IMR-90 (cell line): ENCODE measurements around the gene DGKG. TPM values are rescaled to one million over a fixed set of nuclear protein-coding genes. Genes with fewer than 3 reads are reported as not detected.

Source experiments
- ATAC-seq: fragments of 200-7000 bp; cut with Tn5 transposase; 2 replicates; pipeline ENCODE4 v1.9.1; 2020; ENCODE audit warnings: low read depth, mild to moderate bottlenecking, moderate library complexity
- BruUV-seq: library from RNA; stranded (reverse); fragments of 400-500 nt; replicated peaks from 2 replicates; lab custom pipeline; 2021; lab: Mats Ljungman, UMichigan
- CTCF ChIA-PET: fragments of 300-600 bp; formaldehyde crosslinking; extraction: SDS; loops from one replicate; lab custom pipeline; 2021; ENCODE audit warnings: antibody characterized with exemption; lab: Yijun Ruan, JAX
- POLR2A ChIA-PET: fragments of 300-600 bp; sonication (Branson Sonifier 250); formaldehyde crosslinking; loops from one replicate; lab custom pipeline; 2022; ENCODE audit warnings: antibody characterized with exemption; ENCODE audit not compliant: unreplicated experiment; lab: Charles Lee
- DNase-seq: peaks from one replicate; pipeline ENCODE4 v3.0.0; 2013
- H2AFZ ChIP-seq: replicated peaks from 2 replicates; pipeline ENCODE3; 2013; ENCODE audit warnings: low read length, mild to moderate bottlenecking; ENCODE audit not compliant: poor library complexity
- H2AK5ac ChIP-seq: 2 replicates; pipeline ENCODE4 v1.6.1; 2013; ENCODE audit warnings: low read depth, low read length, inconsistent platforms
- H2AK9ac ChIP-seq: replicated peaks from 2 replicates; pipeline ENCODE3; 2013; ENCODE audit warnings: mild to moderate bottlenecking, low read depth, low read length, moderate library complexity; ENCODE audit not compliant: poor library complexity
- H2BK120ac ChIP-seq: 2 replicates; pipeline ENCODE4 v1.6.1; 2013; ENCODE audit warnings: low read depth, low read length, inconsistent platforms
- H2BK15ac ChIP-seq: 3 replicates; pipeline ENCODE4 v1.6.1; 2013; ENCODE audit warnings: low read depth, low read length, inconsistent platforms
- H2BK20ac ChIP-seq: 2 replicates; pipeline ENCODE4 v1.6.1; 2013; ENCODE audit warnings: low read depth, mild to moderate bottlenecking, inconsistent platforms, low read length, moderate library complexity
- H2BK5ac ChIP-seq: 2 replicates; pipeline ENCODE4 v1.6.1; 2013; ENCODE audit warnings: mild to moderate bottlenecking, low read depth, low read length, inconsistent platforms; ENCODE audit not compliant: poor library complexity, severe bottlenecking
- H3K14ac ChIP-seq: replicated peaks from 2 replicates; pipeline ENCODE4 v1.6.1; 2013; ENCODE audit warnings: low read depth, low read length, inconsistent platforms
- H3K18ac ChIP-seq: 2 replicates; pipeline ENCODE4 v1.6.1; 2013; ENCODE audit warnings: low read depth, low read length, control low read depth
- H3K23ac ChIP-seq: 2 replicates; pipeline ENCODE4 v1.6.1; 2013; ENCODE audit warnings: low read depth, low read length, inconsistent platforms
- H3K27ac ChIP-seq: 2 replicates; pipeline ENCODE4 v1.5.1; 2013; ENCODE audit warnings: mild to moderate bottlenecking, control low read depth, low read length; ENCODE audit not compliant: insufficient read depth
- H3K27me3 ChIP-seq: 2 replicates; pipeline ENCODE4 v1.6.1; 2013; ENCODE audit warnings: low read length; ENCODE audit not compliant: control insufficient read depth, insufficient read depth
- H3K36me3 ChIP-seq: 2 replicates; pipeline ENCODE4 v1.6.1; 2013; ENCODE audit warnings: low read length, mixed read lengths; ENCODE audit not compliant: control insufficient read depth, insufficient read depth
- H3K4ac ChIP-seq: 2 replicates; pipeline ENCODE4 v1.6.1; 2013; ENCODE audit warnings: low read depth, low read length, inconsistent platforms
- H3K4me1 ChIP-seq: 2 replicates; pipeline ENCODE4 v1.6.1; 2013; ENCODE audit warnings: low read length, mixed read lengths; ENCODE audit not compliant: control insufficient read depth, insufficient read depth
- H3K4me2 ChIP-seq: 2 replicates; pipeline ENCODE4 v1.6.1; 2013; ENCODE audit warnings: low read depth, mild to moderate bottlenecking, control low read depth, low read length, moderate library complexity
- H3K4me3 ChIP-seq: 2 replicates; pipeline ENCODE4 v1.5.1; 2013; ENCODE audit warnings: low read depth, mild to moderate bottlenecking, control low read depth, low read length, moderate library complexity; ENCODE audit not compliant: insufficient read depth
- H3K56ac ChIP-seq: 2 replicates; pipeline ENCODE4 v1.6.1; 2013; ENCODE audit warnings: low read length, inconsistent platforms; ENCODE audit not compliant: insufficient read depth; ENCODE audit errors: extremely low read depth
- H3K79me1 ChIP-seq, 2 experiments: 2 replicates each; pipeline ENCODE4 v1.6.1; 2013; ENCODE audit warnings: low read length in 2 of 2, inconsistent platforms in 1 of 2, low read depth in 1 of 2
- H3K9ac ChIP-seq: 2 replicates; pipeline ENCODE4 v1.6.1; 2013; ENCODE audit warnings: low read depth, low read length, control low read depth
- H3K9me1 ChIP-seq: 2 replicates; pipeline ENCODE4 v1.6.1; 2013; ENCODE audit warnings: low read length, inconsistent platforms; ENCODE audit not compliant: insufficient read depth
- H3K9me3 ChIP-seq: 2 replicates; pipeline ENCODE4 v1.6.1; 2013; ENCODE audit warnings: low read length; ENCODE audit not compliant: control insufficient read depth, insufficient read depth
- H4K20me1 ChIP-seq: 2 replicates; pipeline ENCODE4 v1.6.1; 2013; ENCODE audit warnings: low read length, inconsistent platforms; ENCODE audit not compliant: insufficient read depth
- H4K5ac ChIP-seq: 2 replicates; pipeline ENCODE4 v1.6.1; 2013; ENCODE audit warnings: mild to moderate bottlenecking, low read depth, low read length, control low read depth
- H4K8ac ChIP-seq, 2 experiments: 2 replicates each; pipeline ENCODE4 v1.6.1; 2013; ENCODE audit warnings: low read depth in 2 of 2, low read length in 2 of 2, control low read depth in 1 of 2, inconsistent platforms in 1 of 2
- H4K91ac ChIP-seq: 2 replicates; pipeline ENCODE4 v1.6.1; 2013; ENCODE audit warnings: low read depth, low read length, inconsistent platforms; ENCODE audit not compliant: insufficient read depth
- WGBS, 2 experiments: methylation state at CpG; one replicate each; pipeline versions ENCODE4 v1.1.5 to v1.1.7; 2013; ENCODE audit warnings: missing lambda C conversion rate in 2 of 2; ENCODE audit not compliant: insufficient read length in 1 of 2; ENCODE audit errors: extremely low coverage in 2 of 2; 5-methylcytosine and 5-hydroxymethylcytosine counted together
- dilution Hi-C: fragments of 300-500 bp; cut with HindIII; formaldehyde crosslinking; loops from one replicate; pipeline ENCODE4 v1.14.3; 2018; ENCODE audit warnings: low sequenced_read_pairs; ENCODE audit not compliant: unreplicated experiment
- in situ Hi-C: fragments of 300-500 bp; cut with MboI; formaldehyde crosslinking; loops from 3 replicates; pipeline ENCODE4 v1.14.3; 2019; ENCODE audit warnings: low sequenced_read_pairs, inconsistent platforms, mixed read lengths
- intact Hi-C: fragments of 100-400 bp; cut with micrococcal nuclease; formaldehyde crosslinking; loops from 2 replicates; pipeline ENCODE4 v1.10.0; 2022
- polyA plus RNA-seq, 3 experiments: library from polyadenylated mRNA; depleted of rRNA; stranded (reverse); fragments of >200 nt; gene quantifications; 2 replicates each; pipeline ENCODE4 v1.2.3, GENCODE V29; 2012; ENCODE audit warnings: low replicate concordance in 1 of 3
- total RNA-seq: library from RNA; depleted of rRNA; stranded (reverse); fragments of >200 nt; gene quantifications from 2 replicates; pipeline ENCODE4 v1.2.3, GENCODE V29; 2012
- TF ChIP-seq, protein P1 (sequence below): conservative IDR thresholded peaks from 2 replicates; pipeline ENCODE4 v1.5.1; 2012; ENCODE audit warnings: mild to moderate bottlenecking, low read depth, low read length, improper control_type of control experiment
- TF ChIP-seq, protein P2 (sequence below): fragments of 150-350 bp; IDR thresholded peaks from 2 replicates; pipeline ENCODE4 v1.6.1; 2016; ENCODE audit warnings: low read depth, mild to moderate bottlenecking, low read length, moderate library complexity, borderline replicate concordance

Gene DGKG
- total and polyA plus RNA-seq, 2 of the 4 experiments (the other 2 are of a cell fraction): 1.2 to 4.1 TPM

DNA sequence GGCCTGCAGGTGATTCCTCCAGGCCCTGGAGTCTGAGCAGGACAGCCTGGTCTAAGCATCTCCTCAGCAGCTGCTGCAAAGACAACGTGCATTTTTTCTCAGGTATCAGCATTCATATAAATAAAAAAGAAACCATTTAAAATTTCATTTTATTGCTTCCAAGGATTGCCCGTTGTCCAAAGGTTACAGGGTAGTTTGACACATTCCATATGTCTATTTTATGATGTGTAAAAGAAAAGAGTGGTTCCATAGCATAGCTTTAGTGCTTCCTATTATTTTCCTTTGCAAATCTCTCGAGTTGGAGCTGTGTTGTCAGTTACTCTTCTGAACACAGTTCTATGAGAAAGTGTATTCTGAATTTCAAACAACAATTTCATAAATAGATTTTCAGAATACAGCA is 7.2 kb upstream of the DGKG start:
- no peak overlapping the region for H2BK120ac ChIP-seq
- H3K14ac ChIP-seq: no peak overlapping the region
- POLR2A ChIA-PET: no interaction called here
- no peak overlapping the region for H3K4ac ChIP-seq
- H3K9me3 ChIP-seq: no peaks in the 10 kb centered on the region
- no peak overlapping the region for H3K4me3 ChIP-seq
- TF ChIP-seq, protein P1, sequence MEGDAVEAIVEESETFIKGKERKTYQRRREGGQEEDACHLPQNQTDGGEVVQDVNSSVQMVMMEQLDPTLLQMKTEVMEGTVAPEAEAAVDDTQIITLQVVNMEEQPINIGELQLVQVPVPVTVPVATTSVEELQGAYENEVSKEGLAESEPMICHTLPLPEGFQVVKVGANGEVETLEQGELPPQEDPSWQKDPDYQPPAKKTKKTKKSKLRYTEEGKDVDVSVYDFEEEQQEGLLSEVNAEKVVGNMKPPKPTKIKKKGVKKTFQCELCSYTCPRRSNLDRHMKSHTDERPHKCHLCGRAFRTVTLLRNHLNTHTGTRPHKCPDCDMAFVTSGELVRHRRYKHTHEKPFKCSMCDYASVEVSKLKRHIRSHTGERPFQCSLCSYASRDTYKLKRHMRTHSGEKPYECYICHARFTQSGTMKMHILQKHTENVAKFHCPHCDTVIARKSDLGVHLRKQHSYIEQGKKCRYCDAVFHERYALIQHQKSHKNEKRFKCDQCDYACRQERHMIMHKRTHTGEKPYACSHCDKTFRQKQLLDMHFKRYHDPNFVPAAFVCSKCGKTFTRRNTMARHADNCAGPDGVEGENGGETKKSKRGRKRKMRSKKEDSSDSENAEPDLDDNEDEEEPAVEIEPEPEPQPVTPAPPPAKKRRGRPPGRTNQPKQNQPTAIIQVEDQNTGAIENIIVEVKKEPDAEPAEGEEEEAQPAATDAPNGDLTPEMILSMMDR: no peak
- TF ChIP-seq, protein P2, sequence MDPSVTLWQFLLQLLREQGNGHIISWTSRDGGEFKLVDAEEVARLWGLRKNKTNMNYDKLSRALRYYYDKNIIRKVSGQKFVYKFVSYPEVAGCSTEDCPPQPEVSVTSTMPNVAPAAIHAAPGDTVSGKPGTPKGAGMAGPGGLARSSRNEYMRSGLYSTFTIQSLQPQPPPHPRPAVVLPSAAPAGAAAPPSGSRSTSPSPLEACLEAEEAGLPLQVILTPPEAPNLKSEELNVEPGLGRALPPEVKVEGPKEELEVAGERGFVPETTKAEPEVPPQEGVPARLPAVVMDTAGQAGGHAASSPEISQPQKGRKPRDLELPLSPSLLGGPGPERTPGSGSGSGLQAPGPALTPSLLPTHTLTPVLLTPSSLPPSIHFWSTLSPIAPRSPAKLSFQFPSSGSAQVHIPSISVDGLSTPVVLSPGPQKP: no peak
- no peak overlapping the region for H3K56ac ChIP-seq
- peaks cover 53% of the 10 kb centered on the region for H3K27me3 ChIP-seq
- dilution Hi-C loops (no loop called here), intact Hi-C loops (no loop called here), in situ Hi-C loops (no loop called here)
- H4K91ac ChIP-seq: no peak overlapping the region
- H3K4me2 ChIP-seq: no peak overlapping the region
- no peak overlapping the region for H3K23ac ChIP-seq
- H3K36me3 ChIP-seq: no peaks in the 10 kb centered on the region
- no peak overlapping the region for H4K8ac ChIP-seq
- no peak overlapping the region for H2BK20ac ChIP-seq
- H2AK5ac ChIP-seq: no peak overlapping the region
- ATAC-seq (no peak), DNase-seq (no peak)
- H2AFZ ChIP-seq: no peak overlapping the region
- H2BK15ac ChIP-seq: no peak overlapping the region
- no peak overlapping the region for H2AK9ac ChIP-seq
- no peak overlapping the region for H3K9ac ChIP-seq
- no peak overlapping the region for H3K18ac ChIP-seq
- no CpG with 5 or more reads among the region's 3 CpGs for WGBS, 2 experiments
- no peaks in the 10 kb centered on the region for H3K4me1 ChIP-seq
- no TSS peak for BruUV-seq
- H4K5ac ChIP-seq: no peak overlapping the region
- no peak overlapping the region for H3K27ac ChIP-seq
- no peaks in the 10 kb centered on the region for H3K79me1 ChIP-seq
- H3K9me1 ChIP-seq: no peaks in the 10 kb centered on the region
- CTCF ChIA-PET: no interaction called here
- no peak overlapping the region for H2BK5ac ChIP-seq
- H4K20me1 ChIP-seq: no peaks in the 10 kb centered on the region
